Mesendoderm (in vitro differentiated cells): ENCODE data around the gene C5.

ENCODE experiments used
- DNase-seq: peaks from one replicate; pipeline ENCODE4 v3.0.0; 2013
- H2AK5ac ChIP-seq: 2 replicates; pipeline ENCODE4 v1.6.1; 2013; ENCODE audit warnings: low read length, inconsistent platforms
- H2BK120ac ChIP-seq: 2 replicates; pipeline ENCODE4 v1.6.1; 2013; ENCODE audit warnings: low read depth, mild to moderate bottlenecking, low read length, moderate library complexity, mixed read lengths
- H2BK15ac ChIP-seq: replicated peaks from 2 replicates; pipeline ENCODE4 v1.6.1; 2013; ENCODE audit warnings: low read depth, mild to moderate bottlenecking, moderate library complexity
- H2BK5ac ChIP-seq: 2 replicates; pipeline ENCODE4 v1.6.1; 2013; ENCODE audit warnings: low read length, inconsistent platforms
- H3K18ac ChIP-seq: 2 replicates; pipeline ENCODE4 v1.6.1; 2013; ENCODE audit warnings: mild to moderate bottlenecking, low read length, mixed read lengths
- H3K23ac ChIP-seq: one replicate; pipeline ENCODE4 v1.6.1; 2013; ENCODE audit warnings: low read length
- H3K27ac ChIP-seq: 2 replicates; pipeline ENCODE4 v1.5.1; 2013; ENCODE audit warnings: low read depth, mild to moderate bottlenecking, inconsistent platforms, low read length, moderate library complexity
- H3K27me3 ChIP-seq: 2 replicates; pipeline ENCODE4 v1.6.1; 2013; ENCODE audit warnings: low read length, control low read depth, mild to moderate bottlenecking, inconsistent platforms; ENCODE audit not compliant: insufficient read depth, poor library complexity
- H3K36me3 ChIP-seq: 2 replicates; pipeline ENCODE4 v1.6.1; 2013; ENCODE audit warnings: low read length, inconsistent platforms; ENCODE audit not compliant: control insufficient read depth, insufficient read depth
- H3K4ac ChIP-seq: one replicate; pipeline ENCODE4 v1.6.1; 2013; ENCODE audit warnings: low read depth, mild to moderate bottlenecking, low read length, moderate library complexity
- H3K4me1 ChIP-seq: 2 replicates; pipeline ENCODE4 v1.6.1; 2013; ENCODE audit warnings: low read depth, low read length, inconsistent platforms; ENCODE audit not compliant: control insufficient read depth
- H3K4me2 ChIP-seq: 2 replicates; pipeline ENCODE4 v1.6.1; 2013; ENCODE audit warnings: low read length
- H3K4me3 ChIP-seq: 2 replicates; pipeline ENCODE4 v1.5.1; 2013; ENCODE audit warnings: mild to moderate bottlenecking, low read length
- H3K56ac ChIP-seq: one replicate; pipeline ENCODE4 v1.6.1; 2013; ENCODE audit warnings: low read length
- H3K79me1 ChIP-seq: 2 replicates; pipeline ENCODE4 v1.6.1; 2013; ENCODE audit warnings: low read length, inconsistent platforms
- H3K79me2 ChIP-seq: 2 replicates; pipeline ENCODE4 v1.6.1; 2013; ENCODE audit warnings: mild to moderate bottlenecking, low read length; ENCODE audit not compliant: control insufficient read depth, insufficient read depth
- H3K9ac ChIP-seq: 2 replicates; pipeline ENCODE4 v1.6.1; 2013; ENCODE audit warnings: low read length, inconsistent platforms
- H4K5ac ChIP-seq: one replicate; pipeline ENCODE4 v1.6.1; 2013; ENCODE audit warnings: low read length
- H4K8ac ChIP-seq: one replicate; pipeline ENCODE4 v1.6.1; 2013; ENCODE audit warnings: low read depth, mild to moderate bottlenecking, control low read depth, low read length, moderate library complexity
- WGBS: extraction: QIAGEN DNeasy Blood & Tissue Kit; methylation state at CpG from one replicate; pipeline ENCODE4 v1.1.7; 2013; ENCODE audit warnings: low lambda C conversion rate, missing lambda C conversion rate; ENCODE audit not compliant: insufficient coverage; ENCODE audit errors: extremely low coverage; 5-methylcytosine and 5-hydroxymethylcytosine counted together

The C5 gene

GRCh38 chr9:120912958-120913646 lies 137.0 kb downstream of the C5 start:
- Histone ChIP-seq H3K9ac (no peak overlapping the region), H3K27ac (no peak overlapping the region), H3K27me3 (no peaks in the 10 kb centered on the region), H3K4me1 (no peaks in the 10 kb centered on the region), H4K8ac (no peak overlapping the region), H3K4me2 (no peak overlapping the region), H3K4me3 (no peak overlapping the region), H3K36me3 (no peaks in the 10 kb centered on the region), H2BK15ac (no peak overlapping the region), H3K79me1 (no peaks in the 10 kb centered on the region), H3K4ac (no peak overlapping the region), H3K56ac (no peak overlapping the region), H4K5ac (no peak overlapping the region), H2BK5ac (no peak overlapping the region), H3K18ac (no peak overlapping the region), H3K79me2 (no peaks in the 10 kb centered on the region), H2BK120ac (no peak overlapping the region), H2AK5ac (no peak overlapping the region), H3K23ac (no peak overlapping the region)
- no peak for DNase-seq
- WGBS, result no CpG with 5 or more reads among the region's 13 CpGs

- H3K4ac ChIP-seq, result no peak overlapping the region
- no peak for DNase-seq
- no peaks in the 10 kb centered on the region for H3K4me1 ChIP-seq
- H3K79me2 ChIP-seq, result no peaks in the 10 kb centered on the region
- H2BK5ac ChIP-seq, result no peak overlapping the region
- H3K27me3 ChIP-seq, result no peaks in the 10 kb centered on the region
- no peak overlapping the region for H3K56ac ChIP-seq
- H3K4me3 ChIP-seq, result no peak overlapping the region
- H3K23ac ChIP-seq, result no peak overlapping the region
- H2BK15ac ChIP-seq, result no peak overlapping the region
- H3K79me1 ChIP-seq, result no peaks in the 10 kb centered on the region
- no peak overlapping the region for H2BK120ac ChIP-seq
- no CpG with 5 or more reads among the region's 9 CpGs for WGBS
- no peak overlapping the region for H2AK5ac ChIP-seq
- no peak overlapping the region for H3K27ac ChIP-seq
- no peaks in the 10 kb centered on the region for H3K36me3 ChIP-seq
- no peak overlapping the region for H4K5ac ChIP-seq
- H4K8ac ChIP-seq, result no peak overlapping the region
- H3K18ac ChIP-seq, result no peak overlapping the region
- no peak overlapping the region for H3K4me2 ChIP-seq
- no peak overlapping the region for H3K9ac ChIP-seq
Measured at GRCh38 chr9:120911295-120911837, 138.7 kb downstream of the C5 start.

DNA sequence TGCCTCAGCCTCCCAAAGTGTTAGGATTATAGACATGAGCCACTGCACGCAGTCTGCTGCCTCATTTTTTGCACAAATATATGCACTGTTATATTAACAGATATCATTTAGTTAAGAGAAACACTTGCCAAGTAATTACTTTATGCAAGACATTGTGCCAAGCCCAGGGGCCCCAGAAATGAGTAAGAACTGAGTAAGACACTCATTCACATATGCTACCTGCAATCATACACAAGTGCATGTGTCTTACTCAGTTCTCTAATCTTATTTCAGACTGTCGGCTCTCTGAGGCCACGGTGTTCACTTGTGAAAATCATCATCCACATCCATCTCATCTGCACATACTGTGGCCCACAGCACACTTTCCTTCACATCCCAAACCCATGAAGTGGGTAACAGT lies 139.4 kb downstream of the C5 start:
- Histone ChIP-seq H3K36me3 (no peaks in the 10 kb centered on the region), H2BK120ac (no peak overlapping the region), H3K4me2 (no peak overlapping the region), H3K9ac (no peak overlapping the region), H3K27ac (no peak overlapping the region), H3K56ac (no peak overlapping the region), H3K27me3 (no peaks in the 10 kb centered on the region), H3K4me3 (no peak overlapping the region), H3K23ac (no peak overlapping the region), H4K8ac (no peak overlapping the region), H4K5ac (no peak overlapping the region), H3K79me2 (no peaks in the 10 kb centered on the region), H3K18ac (no peak overlapping the region), H2BK5ac (no peak overlapping the region), H3K4me1 (no peaks in the 10 kb centered on the region), H3K79me1 (no peaks in the 10 kb centered on the region), H2BK15ac (no peak overlapping the region), H2AK5ac (no peak overlapping the region), H3K4ac (no peak overlapping the region)
- DNase-seq, result no peak
- no CpG with 5 or more reads among the region's 3 CpGs for WGBS

GRCh38 chr9:120909904-120910303 lies 140.2 kb downstream of the C5 start:
- WGBS, result no CpG with 5 or more reads among the region's 5 CpGs
- Histone ChIP-seq H2AK5ac (no peak overlapping the region), H2BK120ac (no peak overlapping the region), H2BK15ac (no peak overlapping the region), H3K4me2 (no peak overlapping the region), H3K9ac (no peak overlapping the region), H3K79me2 (no peaks in the 10 kb centered on the region), H3K4me3 (no peak overlapping the region), H3K27ac (no peak overlapping the region), H4K8ac (no peak overlapping the region), H4K5ac (no peak overlapping the region), H2BK5ac (no peak overlapping the region), H3K4ac (no peak overlapping the region), H3K23ac (no peak overlapping the region), H3K36me3 (no peaks in the 10 kb centered on the region), H3K18ac (no peak overlapping the region), H3K79me1 (no peaks in the 10 kb centered on the region), H3K56ac (no peak overlapping the region), H3K27me3 (no peaks in the 10 kb centered on the region), H3K4me1 (no peaks in the 10 kb centered on the region)
- no peak for DNase-seq

GRCh38 chr9:120905315-120906164 lies 144.5 kb downstream of the C5 start:
- no peaks in the 10 kb centered on the region for H3K4me1 ChIP-seq
- no peak overlapping the region for H2BK120ac ChIP-seq
- H3K9ac ChIP-seq, result no peak overlapping the region
- H3K56ac ChIP-seq, result no peak overlapping the region
- H3K23ac ChIP-seq, result no peak overlapping the region
- no peak overlapping the region for H4K8ac ChIP-seq
- WGBS, result no CpG with 5 or more reads among the region's 11 CpGs
- H3K4me2 ChIP-seq, result no peak overlapping the region
- no peaks in the 10 kb centered on the region for H3K36me3 ChIP-seq
- no peak overlapping the region for H3K18ac ChIP-seq
- no peak overlapping the region for H2BK15ac ChIP-seq
- no peak overlapping the region for H2AK5ac ChIP-seq
- DNase-seq, result no peak
- no peak overlapping the region for H3K27ac ChIP-seq
- no peaks in the 10 kb centered on the region for H3K79me1 ChIP-seq
- H2BK5ac ChIP-seq, result no peak overlapping the region
- H3K4me3 ChIP-seq, result no peak overlapping the region
- H4K5ac ChIP-seq, result no peak overlapping the region
- no peaks in the 10 kb centered on the region for H3K79me2 ChIP-seq
- no peaks in the 10 kb centered on the region for H3K27me3 ChIP-seq
- H3K4ac ChIP-seq, result no peak overlapping the region
